CD14-positive monocyte (primary cell): ENCODE measurements around the gene SPAG17. TPM values are rescaled to one million over a fixed set of nuclear protein-coding genes. Genes with fewer than 3 reads are reported as not detected.

ENCODE experiments used
- DNase-seq, 3 donors: peaks; one replicate each; pipeline ENCODE4 v3.0.0-alpha.2; 2011 to 2022
- H2AFZ ChIP-seq: 2 replicates; pipeline ENCODE4 v1.6.0; 2012; ENCODE audit warnings: mild to moderate bottlenecking, low read depth, low read length, inconsistent platforms; ENCODE audit not compliant: insufficient read depth, poor library complexity, severe bottlenecking
- H3K27ac ChIP-seq, 2 donors: 1 replicate in 1 of 2; 2 replicates in 1 of 2; pipeline ENCODE4 v1.5.1; 2012 to 2013; ENCODE audit warnings: low read length in 2 of 2, control low read depth in 1 of 2, inconsistent platforms in 1 of 2, low read depth in 1 of 2, mild to moderate bottlenecking in 1 of 2
- H3K27me3 ChIP-seq, 2 donors: one replicate each; pipeline versions ENCODE4 v1.6.0 to v1.6.1; 2011 to 2013; ENCODE audit warnings: low read length in 2 of 2; ENCODE audit not compliant: control insufficient read depth in 2 of 2, insufficient read depth in 2 of 2
- H3K36me3 ChIP-seq, 2 donors: replicated peaks in 1 of 2; 1 replicate in 1 of 2; 2 replicates in 1 of 2; pipeline versions ENCODE4 v1.5.1 to v1.6.1; 2012 to 2013; ENCODE audit warnings: low read length in 2 of 2, control low read depth in 1 of 2, inconsistent platforms in 1 of 2, mild to moderate bottlenecking in 1 of 2; ENCODE audit not compliant: insufficient read depth in 2 of 2, control insufficient read depth in 1 of 2
- H3K4me1 ChIP-seq, 2 donors: 1 replicate in 1 of 2; 2 replicates in 1 of 2; pipeline versions ENCODE4 v1.5.1 to v1.6.1; 2012 to 2013; ENCODE audit warnings: low read length in 2 of 2, control low read depth in 1 of 2, inconsistent platforms in 1 of 2, mild to moderate bottlenecking in 1 of 2, moderate library complexity in 1 of 2; ENCODE audit not compliant: insufficient read depth in 2 of 2, control insufficient read depth in 1 of 2
- H3K4me2 ChIP-seq: replicated peaks from 2 replicates; pipeline ENCODE3; 2012; ENCODE audit warnings: low read length, moderate library complexity, mild to moderate bottlenecking; ENCODE audit not compliant: poor library complexity, severe bottlenecking; ENCODE audit errors: extremely low read depth
- H3K4me3 ChIP-seq, 3 experiments: fragments of 200-600 bp in 1 of 3; sonication (generic) in 1 of 3; replicated peaks in 1 of 3; 1 replicate in 2 of 3; 2 replicates in 1 of 3; pipeline ENCODE4 v1.5.1; 2011 to 2013; ENCODE audit warnings: low read length in 3 of 3, mild to moderate bottlenecking in 3 of 3, control low read depth in 2 of 3, low read depth in 2 of 3, inconsistent platforms in 1 of 3, moderate library complexity in 1 of 3
- H3K79me2 ChIP-seq: 2 replicates; pipeline ENCODE4 v1.6.0; 2012; ENCODE audit warnings: mild to moderate bottlenecking, control low read depth, inconsistent platforms, low read length, moderate library complexity; ENCODE audit not compliant: insufficient read depth
- H3K9ac ChIP-seq: 2 replicates; pipeline ENCODE4 v1.6.0; 2017; ENCODE audit warnings: low read length, mild to moderate bottlenecking; ENCODE audit not compliant: insufficient read depth, poor library complexity, severe bottlenecking
- H3K9me3 ChIP-seq, 2 donors: replicated peaks in 1 of 2; 1 replicate in 1 of 2; 2 replicates in 1 of 2; pipeline versions ENCODE4 v1.5.1 to v1.6.1; 2012 to 2013; ENCODE audit warnings: low read length in 2 of 2, control low read depth in 1 of 2; ENCODE audit not compliant: control insufficient read depth in 1 of 2, insufficient read depth in 1 of 2
- H4K20me1 ChIP-seq: 2 replicates; pipeline ENCODE4 v1.6.0; 2012; ENCODE audit warnings: mild to moderate bottlenecking, low read length, control low read depth, moderate library complexity; ENCODE audit not compliant: insufficient read depth
- H3K27ac Mint-ChIP-seq, 7 donors: one replicate each; pipeline ENCODE4 v1.8.0; 2020; ENCODE audit warnings: mild to moderate bottlenecking in 7 of 7, mixed read lengths in 7 of 7, moderate library complexity in 6 of 7, inconsistent platforms in 2 of 7
- H3K27me3 Mint-ChIP-seq, 3 donors: one replicate each; pipeline ENCODE4 v1.8.0; 2021 to 2022; ENCODE audit warnings: low read depth in 3 of 3, mild to moderate bottlenecking in 3 of 3, mixed read lengths in 3 of 3, moderate library complexity in 3 of 3, inconsistent platforms in 1 of 3
- H3K36me3 Mint-ChIP-seq, 2 donors: one replicate each; pipeline ENCODE4 v1.8.0; 2020; ENCODE audit warnings: mixed read lengths in 2 of 2, inconsistent platforms in 1 of 2, mild to moderate bottlenecking in 1 of 2
- H3K4me1 Mint-ChIP-seq: one replicate; pipeline ENCODE4 v1.8.0; 2020; ENCODE audit warnings: mild to moderate bottlenecking, mixed read lengths
- H3K4me3 Mint-ChIP-seq, 2 donors: one replicate each; pipeline ENCODE4 v1.8.0; 2020; ENCODE audit warnings: mild to moderate bottlenecking in 2 of 2, mixed read lengths in 2 of 2, moderate library complexity in 1 of 2
- H3K9me3 Mint-ChIP-seq, 7 donors: one replicate each; pipeline ENCODE4 v1.8.0; 2020 to 2022; ENCODE audit warnings: mixed read lengths in 7 of 7, mild to moderate bottlenecking in 6 of 7, moderate library complexity in 6 of 7, inconsistent platforms in 2 of 7
- CTCF ChIP-seq: fragments of 200-600 bp; IDR thresholded peaks from one replicate; pipeline ENCODE4 v1.8.0; 2022; ENCODE audit warnings: antibody characterized with exemption, mild to moderate bottlenecking
- WGBS: methylation state at CpG from one replicate; pipeline ENCODE4 v1.1.5; 2013; ENCODE audit warnings: missing lambda C conversion rate; ENCODE audit not compliant: insufficient coverage; 5-methylcytosine and 5-hydroxymethylcytosine counted together
- intact Hi-C, 2 donors: fragments of 100-400 bp; cut with micrococcal nuclease; formaldehyde crosslinking; loops; one replicate each; pipeline versions ENCODE4 v1.15.0 to v1.15.1; 2023
- polyA plus RNA-seq, 3 donors: library from polyadenylated mRNA; depleted of rRNA in 1 of 3; unstranded in 2 of 3; stranded (reverse) in 1 of 3; fragments of 300-500 nt in 2 of 3; fragments of >200 nt in 1 of 3; fragmentation: Illumina TruSeq in 2 of 3; gene quantifications; 1 replicate in 2 of 3; 2 replicates in 1 of 3; pipeline ENCODE4 v1.2.3, GENCODE V29; 2012 to 2021

Gene SPAG17
- polyA plus RNA-seq, 3 donors: 0.26 to 0.87 (median 0.68) TPM

- Mint-ChIP-seq H3K27me3 (no peaks in the 10 kb centered on the region), H3K4me3 (no peak overlapping the region), H3K27ac (no peak overlapping the region), H3K9me3 (peaks cover 0 to 5% (median 0%) of the 10 kb centered on the region in 7 donors), H3K4me1 (no peaks in the 10 kb centered on the region), H3K36me3 (no peaks in the 10 kb centered on the region)
- no peak for TF ChIP-seq CTCF
- Histone ChIP-seq H3K27me3 (no peaks in the 10 kb centered on the region), H3K4me1 (no peaks in the 10 kb centered on the region), H3K9me3 (no peaks in the 10 kb centered on the region), H2AFZ (no peak overlapping the region), H3K27ac (no peak overlapping the region), H3K79me2 (no peaks in the 10 kb centered on the region), H4K20me1 (no peaks in the 10 kb centered on the region), H3K4me3 (no peak overlapping the region), H3K36me3 (no peaks in the 10 kb centered on the region), H3K4me2 (no peak overlapping the region), H3K9ac (no peak overlapping the region)
- no peak for DNase-seq
- WGBS: no CpG with 5 or more reads among the region's 5 CpGs
- intact Hi-C loops: no loop called here
Measured at GRCh38 chr1:117981455-117982192, 203.4 kb downstream of the SPAG17 start.

GRCh38 chr1:117976381-117976780, 208.6 kb downstream of the SPAG17 start:
- no peaks in the 10 kb centered on the region for H3K27me3 ChIP-seq
- H3K36me3 ChIP-seq: no peaks in the 10 kb centered on the region
- Mint-ChIP-seq H3K27ac (no peak overlapping the region), H3K9me3 (peaks cover 0 to 2% (median 0%) of the 10 kb centered on the region in 7 donors), H3K27me3 (peaks cover 0 to 4% (median 4%) of the 10 kb centered on the region in 3 donors), H3K36me3 (no peaks in the 10 kb centered on the region), H3K4me1 (no peaks in the 10 kb centered on the region), H3K4me3 (no peak overlapping the region)
- DNase-seq: no peak
- no peaks in the 10 kb centered on the region for H3K4me1 ChIP-seq
- no peak overlapping the region for H2AFZ ChIP-seq
- H3K4me3 ChIP-seq: no peak overlapping the region
- H3K27ac ChIP-seq: no peak overlapping the region
- no peak overlapping the region for H3K9ac ChIP-seq
- H3K4me2 ChIP-seq: no peak overlapping the region
- no peak for TF ChIP-seq CTCF
- intact Hi-C loops: no loop called here
- H3K9me3 ChIP-seq: no peaks in the 10 kb centered on the region
- no peaks in the 10 kb centered on the region for H3K79me2 ChIP-seq
- no peaks in the 10 kb centered on the region for H4K20me1 ChIP-seq
- 96% methylated on average over 2 of the region's 3 CpGs for WGBS
